Nephron progenitor cell (in vitro differentiated cells): ENCODE measurements around the gene ADGRV1.

Experiments
- DNase-seq: peaks from one replicate; pipeline ENCODE4 v3.0.0; 2021
- H3K27ac Mint-ChIP-seq: 2 replicates; pipeline ENCODE4 v1.8.0; 2021; ENCODE audit warnings: mild to moderate bottlenecking, moderate library complexity, mixed read lengths
- H3K27me3 Mint-ChIP-seq: 2 replicates; pipeline ENCODE4 v1.8.0; 2021; ENCODE audit warnings: mild to moderate bottlenecking, low read depth, mixed read lengths; ENCODE audit not compliant: poor library complexity
- H3K36me3 Mint-ChIP-seq: 2 replicates; pipeline ENCODE4 v1.8.0; 2021; ENCODE audit warnings: low read depth, mixed read lengths
- H3K4me1 Mint-ChIP-seq: 2 replicates; pipeline ENCODE4 v1.8.0; 2021; ENCODE audit warnings: mixed read lengths
- H3K4me3 Mint-ChIP-seq: 2 replicates; pipeline ENCODE4 v1.8.0; 2021; ENCODE audit warnings: mild to moderate bottlenecking, moderate library complexity, mixed read lengths
- H3K9me3 Mint-ChIP-seq: 2 replicates; pipeline ENCODE4 v1.8.0; 2021; ENCODE audit warnings: mild to moderate bottlenecking, moderate library complexity, mixed read lengths
- TF ChIP-seq, protein P1 (sequence below): fragments of 200-600 bp; sonication (generic); IDR thresholded peaks from 2 replicates; pipeline ENCODE4 v1.5.0; 2021; ENCODE audit warnings: antibody characterized with exemption

The ADGRV1 gene

DNA sequence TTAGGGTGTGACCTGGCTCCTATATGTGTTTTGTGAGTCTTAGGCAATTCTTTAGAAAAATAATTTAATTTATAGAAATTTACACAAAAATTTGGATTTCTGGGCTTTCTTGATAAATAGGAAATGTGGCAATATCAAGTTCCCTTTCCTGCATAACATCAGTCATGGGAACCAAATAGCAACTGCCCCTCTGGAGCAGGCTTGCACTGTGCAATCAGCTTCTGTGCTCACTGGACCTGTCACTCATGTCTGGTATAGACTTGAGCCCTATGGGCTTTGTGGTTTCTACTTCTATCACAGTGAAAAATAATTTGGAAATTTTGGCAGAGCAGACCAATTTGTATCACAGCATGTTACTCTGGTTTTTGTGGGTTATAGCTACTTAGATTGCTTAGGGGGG is 131.7 kb downstream of the ADGRV1 start:
- no peak overlapping the region for H3K4me3 Mint-ChIP-seq
- DNase-seq = no peak
- peak overlapping the region; percentile 64 for H3K27ac Mint-ChIP-seq
- peaks cover 17% of the 10 kb centered on the region for H3K4me1 Mint-ChIP-seq
- TF ChIP-seq, protein P1, sequence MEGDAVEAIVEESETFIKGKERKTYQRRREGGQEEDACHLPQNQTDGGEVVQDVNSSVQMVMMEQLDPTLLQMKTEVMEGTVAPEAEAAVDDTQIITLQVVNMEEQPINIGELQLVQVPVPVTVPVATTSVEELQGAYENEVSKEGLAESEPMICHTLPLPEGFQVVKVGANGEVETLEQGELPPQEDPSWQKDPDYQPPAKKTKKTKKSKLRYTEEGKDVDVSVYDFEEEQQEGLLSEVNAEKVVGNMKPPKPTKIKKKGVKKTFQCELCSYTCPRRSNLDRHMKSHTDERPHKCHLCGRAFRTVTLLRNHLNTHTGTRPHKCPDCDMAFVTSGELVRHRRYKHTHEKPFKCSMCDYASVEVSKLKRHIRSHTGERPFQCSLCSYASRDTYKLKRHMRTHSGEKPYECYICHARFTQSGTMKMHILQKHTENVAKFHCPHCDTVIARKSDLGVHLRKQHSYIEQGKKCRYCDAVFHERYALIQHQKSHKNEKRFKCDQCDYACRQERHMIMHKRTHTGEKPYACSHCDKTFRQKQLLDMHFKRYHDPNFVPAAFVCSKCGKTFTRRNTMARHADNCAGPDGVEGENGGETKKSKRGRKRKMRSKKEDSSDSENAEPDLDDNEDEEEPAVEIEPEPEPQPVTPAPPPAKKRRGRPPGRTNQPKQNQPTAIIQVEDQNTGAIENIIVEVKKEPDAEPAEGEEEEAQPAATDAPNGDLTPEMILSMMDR = no peak
- H3K9me3 Mint-ChIP-seq = peaks cover 23% of the 10 kb centered on the region
- H3K36me3 Mint-ChIP-seq = peaks cover 59% of the 10 kb centered on the region
- no peaks in the 10 kb centered on the region for H3K27me3 Mint-ChIP-seq

DNA sequence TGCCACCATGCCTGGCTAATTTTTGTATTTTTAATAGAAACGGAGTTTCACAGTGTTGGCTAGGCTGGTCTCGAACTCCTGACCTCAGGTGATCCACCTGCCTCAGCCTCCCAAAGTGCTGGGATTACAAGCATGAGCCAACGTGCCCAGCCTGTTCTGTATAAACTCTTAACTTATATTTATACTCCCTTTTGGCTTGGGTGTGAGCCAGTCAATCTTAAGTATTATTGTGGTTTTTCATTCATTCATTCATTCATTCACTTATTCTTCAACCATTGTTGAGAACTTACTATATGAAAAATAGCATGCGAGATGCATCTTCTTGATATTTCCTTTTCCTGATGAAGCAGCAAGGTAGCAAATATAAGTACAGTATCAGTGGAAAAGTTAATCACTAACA is 132.9 kb downstream of the ADGRV1 start:
- peaks cover 17% of the 10 kb centered on the region for H3K4me1 Mint-ChIP-seq
- H3K9me3 Mint-ChIP-seq = peaks cover 15% of the 10 kb centered on the region
- H3K27ac Mint-ChIP-seq = no peak overlapping the region
- no peak for DNase-seq
- H3K36me3 Mint-ChIP-seq = peaks cover 48% of the 10 kb centered on the region
- no peak overlapping the region for H3K4me3 Mint-ChIP-seq
- TF ChIP-seq, protein P1 = no peak
- H3K27me3 Mint-ChIP-seq = no peaks in the 10 kb centered on the region

DNA sequence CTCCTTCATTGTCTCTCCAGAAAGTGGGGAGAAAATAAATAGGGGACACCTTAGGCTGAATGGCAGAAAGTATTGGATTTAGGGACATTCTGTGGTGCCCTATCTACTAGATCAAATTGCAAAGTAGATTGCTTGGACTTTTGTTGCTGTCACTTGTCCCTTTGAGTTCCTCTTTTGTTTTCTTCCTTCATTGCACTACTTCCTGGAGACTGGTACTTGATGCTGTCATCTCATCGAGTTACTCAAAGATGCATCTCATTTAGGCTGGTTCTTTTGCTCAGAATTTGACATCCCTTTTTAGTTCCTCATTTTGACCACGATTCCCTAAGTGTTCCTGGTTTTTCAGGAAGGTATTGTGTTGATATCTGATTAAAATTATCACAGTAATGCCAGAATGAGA is 137.6 kb downstream of the ADGRV1 start:
- Mint-ChIP-seq H3K4me3 (no peak overlapping the region), H3K9me3 (no peaks in the 10 kb centered on the region), H3K27ac (no peak overlapping the region), H3K27me3 (no peaks in the 10 kb centered on the region), H3K36me3 (peaks cover 8% of the 10 kb centered on the region), H3K4me1 (peaks cover 14% of the 10 kb centered on the region)
- DNase-seq = no peak
- TF ChIP-seq, protein P1 = no peak

DNA sequence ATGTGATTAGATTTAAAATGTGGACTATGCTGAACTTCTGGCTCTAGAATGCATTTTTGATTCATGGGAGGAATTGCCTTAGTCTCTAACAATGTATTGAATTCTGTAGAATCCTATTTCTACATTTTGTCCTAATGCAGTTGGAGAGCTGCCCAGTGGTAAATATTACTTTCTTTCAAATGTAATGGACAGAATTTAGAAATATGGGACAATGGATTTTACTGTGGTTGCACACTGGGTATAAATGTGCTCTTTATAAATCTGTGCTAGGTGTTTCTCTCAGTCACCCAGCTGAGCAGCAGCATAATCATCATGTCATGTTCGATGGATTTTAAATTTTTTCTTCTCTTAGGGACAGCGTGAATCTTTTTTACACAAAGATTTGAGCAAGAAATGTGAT is 141.7 kb downstream of the ADGRV1 start:
- no peaks in the 10 kb centered on the region for H3K27me3 Mint-ChIP-seq
- peaks cover 5% of the 10 kb centered on the region for H3K36me3 Mint-ChIP-seq
- no peak overlapping the region for H3K4me3 Mint-ChIP-seq
- peak overlapping the region; percentile 33 for H3K27ac Mint-ChIP-seq
- peaks cover 6% of the 10 kb centered on the region for H3K4me1 Mint-ChIP-seq
- H3K9me3 Mint-ChIP-seq = no peaks in the 10 kb centered on the region
- TF ChIP-seq, protein P1 = no peak
- DNase-seq = no peak

DNA sequence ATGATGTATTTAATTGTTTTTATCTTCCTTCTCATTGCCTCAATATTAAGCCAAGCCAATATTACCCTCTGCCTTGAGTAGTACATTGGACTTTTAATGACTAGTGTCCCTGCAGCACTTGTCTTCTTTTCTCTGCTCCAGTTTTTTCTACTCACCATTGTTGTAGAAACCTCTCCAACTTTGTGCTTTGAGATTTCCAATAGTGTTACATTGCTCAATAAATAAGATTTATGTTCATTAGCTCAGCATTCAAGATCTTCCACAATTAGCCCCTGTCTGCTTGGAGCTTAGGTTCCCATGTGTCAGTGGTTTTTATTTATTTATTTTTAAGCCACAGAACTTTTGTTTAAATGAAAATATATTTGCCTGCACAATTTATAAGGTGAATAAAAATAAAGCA is 145.3 kb downstream of the ADGRV1 start:
- TF ChIP-seq, protein P1 = no peak
- Mint-ChIP-seq H3K27ac (no peak overlapping the region), H3K36me3 (peaks cover 11% of the 10 kb centered on the region), H3K4me3 (no peak overlapping the region), H3K9me3 (no peaks in the 10 kb centered on the region), H3K27me3 (no peaks in the 10 kb centered on the region), H3K4me1 (no peaks in the 10 kb centered on the region)
- no peak for DNase-seq

DNA sequence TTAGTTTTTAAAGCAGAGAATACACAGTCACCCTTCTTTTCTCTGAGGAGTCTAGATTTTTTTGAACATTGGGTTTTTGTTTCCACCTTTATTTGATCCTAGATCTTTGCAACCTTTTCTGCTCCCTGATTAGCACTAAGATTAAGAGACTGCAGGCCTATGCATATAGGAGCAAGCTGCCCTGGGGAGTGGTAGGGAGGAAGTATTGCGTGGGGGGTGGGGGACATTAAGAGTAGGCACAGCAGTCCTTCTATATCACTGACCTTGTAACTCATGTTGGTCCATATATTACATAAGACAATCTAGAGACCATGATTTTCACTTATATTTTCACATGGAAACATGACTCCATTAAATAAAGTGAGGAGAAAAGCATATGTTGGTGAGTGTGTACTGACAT is 149.1 kb downstream of the ADGRV1 start:
- peaks cover 6% of the 10 kb centered on the region for H3K4me1 Mint-ChIP-seq
- H3K27ac Mint-ChIP-seq = peak overlapping the region; percentile 37
- H3K36me3 Mint-ChIP-seq = peaks cover 11% of the 10 kb centered on the region
- TF ChIP-seq, protein P1 = no peak
- DNase-seq = no peak
- H3K27me3 Mint-ChIP-seq = no peaks in the 10 kb centered on the region
- H3K4me3 Mint-ChIP-seq = no peak overlapping the region
- no peaks in the 10 kb centered on the region for H3K9me3 Mint-ChIP-seq
